H1 (cell line): ENCODE results near the gene CDH12. TPM values are rescaled to one million over a fixed set of nuclear protein-coding genes. Genes with fewer than 3 reads are reported as not detected.

Experiments
- CTCF ChIA-PET: fragments of 300-600 bp; sonication (Branson Sonifier 250); formaldehyde crosslinking; loops from one replicate; lab custom pipeline; 2021; ENCODE audit not compliant: partially characterized antibody; lab: Charles Lee
- POLR2A ChIA-PET: fragments of 300-600 bp; sonication (Branson Sonifier 250); formaldehyde crosslinking; loops from one replicate; lab custom pipeline; 2021; ENCODE audit warnings: inconsistent platforms; ENCODE audit not compliant: partially characterized antibody; lab: Charles Lee
- DNase-seq, 2 experiments: peaks; one replicate each; pipeline versions ENCODE4 v3.0.0 to v3.0.0-alpha.2; 2010 to 2022; ENCODE audit warnings: low spot score in 2 of 2, low read depth in 1 of 2, mixed read lengths in 1 of 2
- FAIRE-seq: peaks from 2 replicates; lab custom pipeline; 2011; peaks lifted over from hg19 to GRCh38; lab: Jason Lieb, UNC
- H2AFZ ChIP-seq: 2 replicates; pipeline ENCODE4 v1.8.1; 2012; ENCODE audit warnings: low read length, inconsistent platforms
- H2AK5ac ChIP-seq: 2 replicates; pipeline ENCODE4 v1.6.1; 2013; ENCODE audit warnings: low read depth, low read length
- H2BK120ac ChIP-seq: replicated peaks from 2 replicates; pipeline ENCODE3; 2013; ENCODE audit warnings: low read depth, low read length, inconsistent platforms
- H2BK12ac ChIP-seq: 2 replicates; pipeline ENCODE4 v1.6.1; 2013; ENCODE audit warnings: low read depth, low read length
- H2BK15ac ChIP-seq: 2 replicates; pipeline ENCODE4 v1.6.1; 2013; ENCODE audit warnings: low read length
- H2BK20ac ChIP-seq: 2 replicates; pipeline ENCODE4 v1.6.1; 2013; ENCODE audit warnings: low read length
- H2BK5ac ChIP-seq: 2 replicates; pipeline ENCODE4 v1.6.1; 2013; ENCODE audit warnings: low read depth, low read length
- H3K14ac ChIP-seq: 2 replicates; pipeline ENCODE4 v1.6.1; 2013; ENCODE audit warnings: inconsistent platforms; ENCODE audit not compliant: insufficient read length
- H3K18ac ChIP-seq: 2 replicates; pipeline ENCODE4 v1.6.1; 2013; ENCODE audit warnings: low read length; ENCODE audit errors: extremely low read depth
- H3K23ac ChIP-seq: 2 replicates; pipeline ENCODE4 v1.6.1; 2013; ENCODE audit warnings: inconsistent platforms; ENCODE audit not compliant: insufficient read length
- H3K23me2 ChIP-seq: 2 replicates; pipeline ENCODE4 v1.6.1; 2013; ENCODE audit warnings: low read depth, low read length
- H3K27ac ChIP-seq: 2 replicates; pipeline ENCODE4 v1.6.1; 2011; ENCODE audit warnings: low read depth, low read length, inconsistent platforms
- H3K27me3 ChIP-seq, 4 experiments: replicated peaks in 1 of 4; 1 replicate in 1 of 4; 2 replicates in 3 of 4; pipeline versions ENCODE4 v1.6.1 to v1.8.1; 2011 to 2013; ENCODE audit warnings: low read length in 3 of 4, mild to moderate bottlenecking in 3 of 4, inconsistent platforms in 2 of 4, mixed read lengths in 2 of 4, moderate library complexity in 1 of 4; ENCODE audit not compliant: control insufficient read depth in 3 of 4, insufficient read depth in 3 of 4; ENCODE audit errors: extremely low read depth in 1 of 4
- H3K36me3 ChIP-seq, 4 experiments: 2 replicates each; pipeline versions ENCODE4 v1.6.1 to v1.8.1; 2011 to 2013; ENCODE audit warnings: mild to moderate bottlenecking in 4 of 4, low read length in 3 of 4, moderate library complexity in 2 of 4, control low read depth in 1 of 4, inconsistent platforms in 1 of 4; ENCODE audit not compliant: insufficient read depth in 4 of 4, control insufficient read depth in 2 of 4
- H3K4ac ChIP-seq: replicated peaks from 2 replicates; pipeline ENCODE3; 2013; ENCODE audit warnings: low read length, low read depth, mixed read lengths, inconsistent platforms; ENCODE audit not compliant: insufficient read length
- H3K4me1 ChIP-seq, 4 experiments: replicated peaks in 1 of 4; 1 replicate in 1 of 4; 2 replicates in 3 of 4; pipeline versions ENCODE4 v1.6.1 to v1.8.1; 2011 to 2013; ENCODE audit warnings: low read length in 3 of 4, inconsistent platforms in 2 of 4, mixed read lengths in 1 of 4; ENCODE audit not compliant: insufficient read depth in 4 of 4, control insufficient read depth in 3 of 4
- H3K4me2 ChIP-seq, 2 experiments: 2 replicates each; pipeline versions ENCODE4 v1.6.1 to v1.8.1; 2011 to 2013; ENCODE audit warnings: low read depth in 2 of 2, low read length in 2 of 2, control low read depth in 1 of 2, inconsistent platforms in 1 of 2, mild to moderate bottlenecking in 1 of 2; ENCODE audit not compliant: insufficient read depth in 1 of 2
- H3K4me3 ChIP-seq, 4 experiments: fragments of 200-600, 300-600 bp in 1 of 4; sonication (generic), shearing (Covaris generic), sonication (Bioruptor Twin) in 1 of 4; 2 replicates each; pipeline versions ENCODE4 v1.5.1 to v1.8.1; 2011 to 2016; ENCODE audit warnings: low read length in 4 of 4, low read depth in 3 of 4, control low read depth in 2 of 4, inconsistent platforms in 2 of 4, mild to moderate bottlenecking in 2 of 4, mixed read lengths in 1 of 4, moderate library complexity in 1 of 4; ENCODE audit not compliant: insufficient read depth in 2 of 4; ENCODE audit errors: extremely low read depth in 1 of 4
- H3K56ac ChIP-seq: replicated peaks from 2 replicates; pipeline ENCODE3; 2013; ENCODE audit warnings: low read depth, mild to moderate bottlenecking, mixed read lengths, low read length, inconsistent platforms; ENCODE audit not compliant: insufficient read length
- H3K79me1 ChIP-seq: 2 replicates; pipeline ENCODE4 v1.6.1; 2013; ENCODE audit warnings: low read depth, low read length, control low read depth
- H3K79me2 ChIP-seq, 2 experiments: 2 replicates each; pipeline versions ENCODE4 v1.6.1 to v1.8.1; 2012 to 2013; ENCODE audit warnings: low read length in 2 of 2, mild to moderate bottlenecking in 2 of 2, inconsistent platforms in 1 of 2; ENCODE audit not compliant: insufficient read depth in 2 of 2, control insufficient read depth in 1 of 2
- H3K9ac ChIP-seq, 4 experiments: replicated peaks in 1 of 4; 1 replicate in 1 of 4; 2 replicates in 3 of 4; pipeline versions ENCODE4 v1.6.1 to v1.8.1; 2011 to 2013; ENCODE audit warnings: low read depth in 3 of 4, low read length in 3 of 4, control low read depth in 2 of 4, mild to moderate bottlenecking in 2 of 4, moderate library complexity in 2 of 4, inconsistent platforms in 1 of 4; ENCODE audit errors: extremely low read depth in 1 of 4
- H3K9me3 ChIP-seq, 2 experiments: 2 replicates each; pipeline versions ENCODE4 v1.6.1 to v1.8.1; 2012 to 2013; ENCODE audit warnings: mild to moderate bottlenecking in 2 of 2, moderate library complexity in 2 of 2, control low read depth in 1 of 2, inconsistent platforms in 1 of 2, low read depth in 1 of 2, low read length in 1 of 2, mixed read lengths in 1 of 2; ENCODE audit not compliant: insufficient read depth in 2 of 2
- H4K20me1 ChIP-seq, 2 experiments: replicated peaks in 1 of 2; 2 replicates each; pipeline versions ENCODE3 to v1.8.1; 2011 to 2013; ENCODE audit warnings: inconsistent platforms in 2 of 2, low read length in 2 of 2, mild to moderate bottlenecking in 1 of 2; ENCODE audit not compliant: insufficient read depth in 2 of 2, control insufficient read depth in 1 of 2
- H4K5ac ChIP-seq: 2 replicates; pipeline ENCODE4 v1.6.1; 2013; ENCODE audit warnings: low read length, low read depth, mixed read lengths, inconsistent platforms; ENCODE audit not compliant: insufficient read length
- H4K8ac ChIP-seq: 2 replicates; pipeline ENCODE4 v1.8.0; 2013; ENCODE audit warnings: mild to moderate bottlenecking, moderate library complexity, low read length, inconsistent platforms; ENCODE audit not compliant: insufficient read depth; ENCODE audit errors: extremely low read depth
- H4K91ac ChIP-seq: replicated peaks from 2 replicates; pipeline ENCODE3; 2013; ENCODE audit warnings: low read length, mixed read lengths, inconsistent platforms; ENCODE audit not compliant: insufficient read length
- BRCA1 ChIP-seq: IDR thresholded peaks from 2 replicates; pipeline ENCODE4 v1.6.1; 2012; ENCODE audit warnings: low read depth, low read length, improper control_type of control experiment
- CHD2 ChIP-seq: IDR thresholded peaks from 2 replicates; pipeline ENCODE4 v1.6.1; 2012; ENCODE audit warnings: low read length, improper control_type of control experiment
- CTBP2 ChIP-seq: IDR thresholded peaks from 2 replicates; pipeline ENCODE4 v1.7.0; 2011; ENCODE audit warnings: borderline replicate concordance, mild to moderate bottlenecking, moderate library complexity, mixed read lengths, low read length; ENCODE audit not compliant: insufficient read depth, insufficient read length
- EP300 ChIP-seq, 2 experiments: IDR thresholded peaks; 1 replicate in 1 of 2; 2 replicates in 1 of 2; pipeline ENCODE4 v1.6.1; 2011 to 2012; ENCODE audit warnings: low read depth in 2 of 2, low read length in 2 of 2, mild to moderate bottlenecking in 2 of 2, borderline replicate concordance in 1 of 2, inconsistent platforms in 1 of 2, moderate library complexity in 1 of 2
- EZH2 ChIP-seq: fragments of 200-600 bp; sonication (generic); IDR thresholded peaks from 2 replicates; pipeline ENCODE4 v1.7.1; 2012; ENCODE audit warnings: low read depth, mild to moderate bottlenecking, moderate library complexity, low read length, inconsistent platforms; ENCODE audit not compliant: severe bottlenecking
- JUN ChIP-seq: IDR thresholded peaks from 2 replicates; pipeline ENCODE4 v1.6.1; 2011; ENCODE audit warnings: low read depth, mild to moderate bottlenecking, improper control_type of control experiment, low read length
- KDM4A ChIP-seq: IDR thresholded peaks from one replicate; pipeline ENCODE4 v1.7.1; 2012; ENCODE audit warnings: low read depth, mild to moderate bottlenecking, moderate library complexity, low read length, inconsistent platforms; ENCODE audit not compliant: severe bottlenecking
- MAFK ChIP-seq: IDR thresholded peaks from 2 replicates; pipeline ENCODE4 v1.6.1; 2012; ENCODE audit warnings: low read depth, mild to moderate bottlenecking, improper control_type of control experiment, low read length
- NANOG ChIP-seq: IDR thresholded peaks from 2 replicates; pipeline ENCODE4 v1.6.1; 2011; ENCODE audit warnings: low read length, low read depth, mild to moderate bottlenecking, inconsistent platforms; ENCODE audit not compliant: insufficient read depth, poor library complexity, severe bottlenecking
- POU5F1 ChIP-seq: IDR thresholded peaks from 2 replicates; pipeline ENCODE4 v1.6.1; 2011; ENCODE audit warnings: low read depth, mild to moderate bottlenecking, low read length, moderate library complexity
- SAP30 ChIP-seq: fragments of 300-600 bp; sonication (generic); IDR thresholded peaks from 2 replicates; pipeline ENCODE4 v1.7.1; 2012; ENCODE audit warnings: low read length, moderate library complexity, mild to moderate bottlenecking, inconsistent platforms; ENCODE audit not compliant: insufficient read depth, insufficient replicate concordance
- SIN3A ChIP-seq, 2 experiments: IDR thresholded peaks in 1 of 2; conservative IDR thresholded peaks in 1 of 2; 2 replicates each; pipeline ENCODE4 v1.6.1; 2011 to 2012; ENCODE audit warnings: low read length in 2 of 2, improper control_type of control experiment in 1 of 2, low read depth in 1 of 2, mild to moderate bottlenecking in 1 of 2
- SRF ChIP-seq: IDR thresholded peaks from 2 replicates; pipeline ENCODE4 v1.6.1; 2011; ENCODE audit warnings: mild to moderate bottlenecking, low read depth, low read length, moderate library complexity
- TEAD4 ChIP-seq: IDR thresholded peaks from 2 replicates; pipeline ENCODE4 v1.6.1; 2012; ENCODE audit warnings: low read depth, low read length, inconsistent platforms, mixed read lengths
- WGBS, 2 experiments: shearing (Covaris generic) in 1 of 2; methylation state at CpG; one replicate each; pipeline versions ENCODE4 v1.1.6 to v1.1.7; 2013 to 2015; ENCODE audit warnings: low lambda C conversion rate in 2 of 2, mixed read lengths in 2 of 2, inconsistent platforms in 1 of 2, low coverage in 1 of 2, missing lambda C conversion rate in 1 of 2; ENCODE audit not compliant: insufficient replicate concordance in 2 of 2, insufficient coverage in 1 of 2, insufficient read length in 1 of 2; ENCODE audit errors: extremely low coverage in 1 of 2, missing lambda C conversion rate in 1 of 2; 5-methylcytosine and 5-hydroxymethylcytosine counted together
- polyA plus RNA-seq, 7 experiments: library from polyadenylated mRNA; depleted of rRNA in 3 of 7; stranded (reverse) in 5 of 7; unstranded in 2 of 7; fragments of >200 nt in 5 of 7; fragments of 200-250 nt in 2 of 7; gene quantifications; 1 replicate in 5 of 7; 2 replicates in 1 of 7; 4 replicates in 1 of 7; pipeline versions ENCODE4 v1.2.1 to v1.2.3, GENCODE V29; 2011 to 2013; ENCODE audit warnings: missing spikeins in 2 of 7, mixed read lengths in 2 of 7
- total RNA-seq: library from RNA; stranded (reverse); fragmentation: NEBNext Ultra II Directional; extraction: Animal tissue kit (Norgen Biotek cat#: 25700); gene quantifications from 2 replicates; pipeline ENCODE4 v1.2.1, GENCODE V29; 2021

CDH12 gene
- total and polyA plus RNA-seq, 2 of the 8 experiments (the other 6 are each of a cell fraction or from before 2014, with no cell fraction given) = 0.03 TPM; not detected in 1

DNA sequence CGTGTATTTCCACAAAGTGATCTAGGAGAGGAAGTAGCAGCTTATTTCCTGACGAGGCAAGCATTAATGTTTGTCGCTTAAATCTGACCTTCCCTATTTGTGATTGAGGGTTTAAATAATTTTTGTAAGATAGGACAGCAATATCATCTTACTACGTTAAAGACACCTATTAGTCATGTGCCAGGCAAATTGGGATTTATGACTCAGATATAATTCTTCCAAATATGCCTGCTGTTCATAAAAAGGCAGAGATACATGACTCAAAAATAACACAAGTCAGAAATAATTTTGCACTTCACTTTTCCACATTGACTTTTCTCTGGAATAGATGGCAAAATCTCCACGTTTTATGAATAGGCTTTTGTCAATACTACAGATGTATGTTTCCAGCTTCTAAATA is 43.0 kb upstream of the CDH12 start:
- CTCF ChIA-PET = interaction anchor here (0.8 kb wide), 1 partner anchor 241 kb away, joined by 3 read pairs; no protein-coding TSS in a partner anchor
- no peak for TF ChIP-seq CTBP2
- no peak for TF ChIP-seq EZH2
- TF ChIP-seq KDM4A = no peak
- TF ChIP-seq TEAD4 = no peak
- TF ChIP-seq BRCA1 = no peak
- TF ChIP-seq NANOG = no peak
- TF ChIP-seq POU5F1 = no peak
- TF ChIP-seq CHD2 = no peak
- no peak for TF ChIP-seq EP300 (IDR thresholded peaks at IDR 0.05; ENCODE audit: borderline replicate concordance in 1 of 2, low read depth in 2 of 2, low read length in 2 of 2)
- TF ChIP-seq JUN = no peak
- TF ChIP-seq MAFK = no peak
- no peak for TF ChIP-seq SIN3A (conservative IDR thresholded peaks at IDR 0.05 in 1 of 2, IDR thresholded peaks at IDR 0.05 in 1 of 2; ENCODE audit: low read depth in 1 of 2, low read length in 2 of 2)
- no peak for TF ChIP-seq SRF
- TF ChIP-seq SAP30 = no peak

More for the DNA sequence above, 43.0 kb upstream of the CDH12 start:
- no peak overlapping the region for H2AK5ac ChIP-seq
- DNase-seq = no peak
- H2BK5ac ChIP-seq = no peak overlapping the region
- POLR2A ChIA-PET = no interaction called here
- no peaks in the 10 kb centered on the region for H3K36me3 ChIP-seq
- FAIRE-seq = no peak
- H3K18ac ChIP-seq = no peak overlapping the region
- H4K91ac ChIP-seq = no peak overlapping the region
- H3K4me3 ChIP-seq = no peak overlapping the region
- no peak overlapping the region for H2BK20ac ChIP-seq
- H3K23ac ChIP-seq = no peak overlapping the region
- no peaks in the 10 kb centered on the region for H4K20me1 ChIP-seq
- no peak overlapping the region for H2BK120ac ChIP-seq
- H3K56ac ChIP-seq = no peak overlapping the region
- no peak overlapping the region for H3K14ac ChIP-seq
- H4K5ac ChIP-seq = no peak overlapping the region
- H3K4me1 ChIP-seq = no peaks in the 10 kb centered on the region
- no peak overlapping the region for H2AFZ ChIP-seq
- H3K4ac ChIP-seq = no peak overlapping the region
- no peak overlapping the region for H3K4me2 ChIP-seq
- no peak overlapping the region for H3K27ac ChIP-seq
- H4K8ac ChIP-seq = no peak overlapping the region
- H3K9ac ChIP-seq = no peak overlapping the region
- no peaks in the 10 kb centered on the region; a peak in 1 of 4 replicates for H3K9me3 ChIP-seq
- no peak overlapping the region for H2BK12ac ChIP-seq
- 94% methylated on average over 5 of the region's 5 CpGs; no CpG with 5 or more reads in 1 of the 2 experiments for WGBS, 2 experiments
- H3K23me2 ChIP-seq = no peaks in the 10 kb centered on the region
- H3K79me2 ChIP-seq = no peaks in the 10 kb centered on the region
- no peak overlapping the region for H2BK15ac ChIP-seq
- no peaks in the 10 kb centered on the region for H3K27me3 ChIP-seq
- H3K79me1 ChIP-seq = no peaks in the 10 kb centered on the region
